SK-N-SH treated with all-trans-retinoic acid at 6 μM for 48 hours (cell line): Measurements from ENCODE around the gene ZNF22.
A peak's percentile ranks its signal among the peaks of the same experiment; 100 is the strongest.

Experiments used
- ATAC-seq: fragments of 200-7000 bp; cut with Tn5 transposase; 3 replicates; pipeline ENCODE4 v1.9.1; 2020; ENCODE audit warnings: mild to moderate bottlenecking, moderate library complexity
- ARNTL ChIP-seq: fragments of 450-650 bp; formaldehyde crosslinking; IDR thresholded peaks from 2 replicates; pipeline ENCODE4 v1.5.0; 2020; ENCODE audit warnings: low read depth, mild to moderate bottlenecking, moderate library complexity, borderline replicate concordance
- BACH2 ChIP-seq: fragments of 250-450 bp; sonication (Bioruptor Pico); IDR thresholded peaks from 2 replicates; pipeline ENCODE4 v1.9.0; 2021; ENCODE audit warnings: mild to moderate bottlenecking, borderline replicate concordance
- CSDC2 ChIP-seq: fragments of 250-450 bp; sonication (Bioruptor Pico); IDR thresholded peaks from 2 replicates; pipeline ENCODE4 v1.5.0; 2020; ENCODE audit warnings: mild to moderate bottlenecking, moderate library complexity
- CSRNP3 ChIP-seq: fragments of 250-450 bp; sonication (Bioruptor Pico); IDR thresholded peaks from 2 replicates; pipeline ENCODE4 v1.5.1; 2021; ENCODE audit warnings: mild to moderate bottlenecking, moderate library complexity
- ESRRG ChIP-seq: fragments of 250-450 bp; sonication (Bioruptor Pico); IDR thresholded peaks from 2 replicates; pipeline ENCODE4 v1.6.1; 2021; ENCODE audit warnings: mild to moderate bottlenecking
- ISL1 ChIP-seq: fragments of 250-450 bp; sonication (Bioruptor Pico); IDR thresholded peaks from 2 replicates; pipeline ENCODE4 v2.1.2; 2022; ENCODE audit warnings: mild to moderate bottlenecking, moderate library complexity
- PATZ1 ChIP-seq: fragments of 250-450 bp; sonication (Bioruptor Pico); IDR thresholded peaks from 2 replicates; pipeline ENCODE4 v1.8.0; 2020; ENCODE audit warnings: mild to moderate bottlenecking, moderate library complexity, borderline replicate concordance
- PPARA ChIP-seq: fragments of 250-450 bp; sonication (Bioruptor Pico); IDR thresholded peaks from 2 replicates; pipeline ENCODE4 v1.5.0; 2020; ENCODE audit warnings: mild to moderate bottlenecking, borderline replicate concordance
- SNAI2 ChIP-seq: fragments of 250-450 bp; sonication (Bioruptor Pico); IDR thresholded peaks from 2 replicates; pipeline ENCODE4 v1.5.0; 2020; ENCODE audit warnings: mild to moderate bottlenecking, moderate library complexity
- TOX ChIP-seq: fragments of 250-450 bp; sonication (Bioruptor Pico); IDR thresholded peaks from 2 replicates; pipeline ENCODE4 v1.8.0; 2021; ENCODE audit warnings: mild to moderate bottlenecking, moderate library complexity, borderline replicate concordance
- ZC3H10 ChIP-seq: fragments of 250-450 bp; sonication (Bioruptor Pico); IDR thresholded peaks from 2 replicates; pipeline ENCODE4 v1.5.1; 2021; ENCODE audit warnings: mild to moderate bottlenecking, moderate library complexity
- ZFP3 ChIP-seq: fragments of 250-450 bp; sonication (Bioruptor Pico); IDR thresholded peaks from 2 replicates; pipeline ENCODE4 v1.5.0; 2020; ENCODE audit warnings: mild to moderate bottlenecking, moderate library complexity
- ZFP30 ChIP-seq: fragments of 450-650 bp; formaldehyde crosslinking; IDR thresholded peaks from 2 replicates; pipeline ENCODE4 v1.5.0; 2022; ENCODE audit warnings: mild to moderate bottlenecking, moderate library complexity
- ZNF565 ChIP-seq: fragments of 450-650 bp; formaldehyde crosslinking; conservative IDR thresholded peaks from 2 replicates; pipeline ENCODE4 v1.5.0; 2020; ENCODE audit warnings: low read depth, mild to moderate bottlenecking, moderate library complexity
- ZNF70 ChIP-seq: fragments of 450-650 bp; formaldehyde crosslinking; IDR thresholded peaks from 2 replicates; pipeline ENCODE4 v1.5.0; 2020; ENCODE audit warnings: mild to moderate bottlenecking, moderate library complexity
- ZNF8 ChIP-seq: fragments of 450-650 bp; formaldehyde crosslinking; IDR thresholded peaks from 2 replicates; pipeline ENCODE4 v1.5.0; 2020; ENCODE audit warnings: mild to moderate bottlenecking, moderate library complexity
- TF ChIP-seq, protein P1 (sequence below): fragments of 250-450 bp; sonication (Bioruptor Pico); IDR thresholded peaks from 2 replicates; pipeline ENCODE4 v1.8.0; 2021; ENCODE audit warnings: low read depth, mild to moderate bottlenecking, moderate library complexity, borderline replicate concordance
- TF ChIP-seq, protein P2 (sequence below): fragments of 250-450 bp; sonication (Bioruptor Pico); IDR thresholded peaks from 2 replicates; pipeline ENCODE4 v1.5.0; 2020; ENCODE audit warnings: mild to moderate bottlenecking, moderate library complexity

The ZNF22 gene

GRCh38 chr10:44966129-44966815 lies 34.5 kb upstream of the ZNF22 start:
- no peak for ATAC-seq
- TF ChIP-seq CSDC2 (CRISPR knock-in tag) (no peak), ZNF70 (CRISPR knock-in tag) (no peak), ZFP3 (CRISPR knock-in tag) (no peak), BACH2 (CRISPR knock-in tag) (no peak), PATZ1 (CRISPR knock-in tag) (no peak), CSRNP3 (CRISPR knock-in tag) (no peak), ZC3H10 (CRISPR knock-in tag) (no peak), ISL1 (no peak), ESRRG (CRISPR knock-in tag) (no peak)

DNA sequence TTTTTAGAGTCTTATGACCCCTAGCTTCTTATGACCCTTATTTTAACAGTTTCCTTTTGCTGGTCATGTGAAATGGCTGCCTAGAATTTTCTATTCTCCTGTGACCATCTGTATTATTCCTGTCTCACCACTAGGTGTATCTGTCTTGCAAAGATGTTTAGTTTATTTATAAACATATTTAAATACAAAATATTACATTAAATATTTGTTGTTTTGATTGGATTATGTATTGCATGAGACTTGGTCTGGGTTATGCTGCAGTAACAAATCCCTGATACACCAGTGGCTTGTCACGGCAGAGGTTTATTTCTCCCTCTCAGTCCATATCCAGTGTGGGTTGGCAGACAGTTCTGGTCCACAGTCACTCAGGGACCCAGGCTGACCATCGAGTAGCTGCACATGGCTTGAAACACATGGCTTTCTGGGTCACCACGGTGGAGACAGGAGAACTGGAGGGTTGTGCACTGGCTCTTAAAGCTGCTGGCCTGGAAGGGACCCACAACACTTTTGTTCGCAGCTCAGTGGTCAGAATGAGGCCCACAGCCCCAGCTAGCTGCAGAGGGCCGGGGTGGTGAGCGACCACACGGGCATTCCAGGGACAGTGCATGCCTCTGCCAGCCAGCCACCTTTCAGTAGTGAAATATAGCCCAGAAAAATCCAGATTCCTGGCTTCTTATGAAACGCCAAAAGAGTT lies 33.8 kb upstream of the ZNF22 start:
- peak; percentile 21; the same call in 1 of the 3 replicates for ATAC-seq

DNA sequence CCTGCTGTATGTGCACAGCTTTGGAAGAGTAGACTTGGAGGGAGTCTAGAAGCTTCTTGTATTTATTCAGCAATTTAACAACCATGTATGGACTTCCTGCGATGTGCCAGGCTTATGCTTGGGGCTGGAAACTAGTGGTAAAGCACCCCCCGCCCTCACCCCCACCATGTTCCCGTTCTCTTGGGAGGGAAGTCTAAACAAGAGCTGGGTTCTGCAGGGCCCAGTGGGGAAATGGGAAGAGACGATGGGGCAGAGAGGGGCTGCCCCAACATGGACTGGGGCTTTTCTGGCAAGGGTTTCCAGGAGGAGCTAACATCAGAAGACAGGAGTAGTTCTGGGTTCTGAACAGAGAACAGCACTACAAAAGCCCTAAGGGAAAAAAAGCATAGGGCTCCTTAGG lies 33.1 kb upstream of the ZNF22 start:
- no peak for ATAC-seq
- TF ChIP-seq ZNF8 (no peak), ZNF565 (CRISPR knock-in tag) (no peak), ARNTL (CRISPR knock-in tag) (no peak), CSRNP3 (CRISPR knock-in tag) (no peak), ZFP30 (CRISPR knock-in tag) (no peak)
- TF ChIP-seq, protein P1, sequence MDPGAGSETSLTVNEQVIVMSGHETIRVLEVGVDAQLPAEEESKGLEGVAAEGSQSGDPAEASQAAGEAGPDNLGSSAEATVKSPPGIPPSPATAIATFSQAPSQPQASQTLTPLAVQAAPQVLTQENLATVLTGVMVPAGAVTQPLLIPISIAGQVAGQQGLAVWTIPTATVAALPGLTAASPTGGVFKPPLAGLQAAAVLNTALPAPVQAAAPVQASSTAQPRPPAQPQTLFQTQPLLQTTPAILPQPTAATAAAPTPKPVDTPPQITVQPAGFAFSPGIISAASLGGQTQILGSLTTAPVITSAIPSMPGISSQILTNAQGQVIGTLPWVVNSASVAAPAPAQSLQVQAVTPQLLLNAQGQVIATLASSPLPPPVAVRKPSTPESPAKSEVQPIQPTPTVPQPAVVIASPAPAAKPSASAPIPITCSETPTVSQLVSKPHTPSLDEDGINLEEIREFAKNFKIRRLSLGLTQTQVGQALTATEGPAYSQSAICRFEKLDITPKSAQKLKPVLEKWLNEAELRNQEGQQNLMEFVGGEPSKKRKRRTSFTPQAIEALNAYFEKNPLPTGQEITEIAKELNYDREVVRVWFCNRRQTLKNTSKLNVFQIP (CRISPR knock-in tag): no peak
- TF ChIP-seq, all 23 proteins: peak for 0

More for the DNA sequence above, 33.8 kb upstream of the ZNF22 start:
- no peak for TF ChIP-seq BACH2 (CRISPR knock-in tag)
- no peak for TF ChIP-seq CSRNP3 (CRISPR knock-in tag)
- no peak for TF ChIP-seq ISL1
- TF ChIP-seq ESRRG (CRISPR knock-in tag): no peak
- TF ChIP-seq PATZ1 (CRISPR knock-in tag): no peak

GRCh38 chr10:44968091-44968490 lies 32.6 kb upstream of the ZNF22 start:
- no peak for ATAC-seq
- no peak for TF ChIP-seq CSRNP3 (CRISPR knock-in tag)
- no peak for TF ChIP-seq TOX (CRISPR knock-in tag)
- no peak for TF ChIP-seq ZNF8
- TF ChIP-seq SNAI2 (CRISPR knock-in tag): no peak
- TF ChIP-seq ZNF70 (CRISPR knock-in tag): no peak
- TF ChIP-seq, protein P2, sequence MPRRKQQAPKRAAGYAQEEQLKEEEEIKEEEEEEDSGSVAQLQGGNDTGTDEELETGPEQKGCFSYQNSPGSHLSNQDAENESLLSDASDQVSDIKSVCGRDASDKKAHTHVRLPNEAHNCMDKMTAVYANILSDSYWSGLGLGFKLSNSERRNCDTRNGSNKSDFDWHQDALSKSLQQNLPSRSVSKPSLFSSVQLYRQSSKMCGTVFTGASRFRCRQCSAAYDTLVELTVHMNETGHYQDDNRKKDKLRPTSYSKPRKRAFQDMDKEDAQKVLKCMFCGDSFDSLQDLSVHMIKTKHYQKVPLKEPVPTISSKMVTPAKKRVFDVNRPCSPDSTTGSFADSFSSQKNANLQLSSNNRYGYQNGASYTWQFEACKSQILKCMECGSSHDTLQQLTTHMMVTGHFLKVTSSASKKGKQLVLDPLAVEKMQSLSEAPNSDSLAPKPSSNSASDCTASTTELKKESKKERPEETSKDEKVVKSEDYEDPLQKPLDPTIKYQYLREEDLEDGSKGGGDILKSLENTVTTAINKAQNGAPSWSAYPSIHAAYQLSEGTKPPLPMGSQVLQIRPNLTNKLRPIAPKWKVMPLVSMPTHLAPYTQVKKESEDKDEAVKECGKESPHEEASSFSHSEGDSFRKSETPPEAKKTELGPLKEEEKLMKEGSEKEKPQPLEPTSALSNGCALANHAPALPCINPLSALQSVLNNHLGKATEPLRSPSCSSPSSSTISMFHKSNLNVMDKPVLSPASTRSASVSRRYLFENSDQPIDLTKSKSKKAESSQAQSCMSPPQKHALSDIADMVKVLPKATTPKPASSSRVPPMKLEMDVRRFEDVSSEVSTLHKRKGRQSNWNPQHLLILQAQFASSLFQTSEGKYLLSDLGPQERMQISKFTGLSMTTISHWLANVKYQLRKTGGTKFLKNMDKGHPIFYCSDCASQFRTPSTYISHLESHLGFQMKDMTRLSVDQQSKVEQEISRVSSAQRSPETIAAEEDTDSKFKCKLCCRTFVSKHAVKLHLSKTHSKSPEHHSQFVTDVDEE: no peak
- TF ChIP-seq PPARA (CRISPR knock-in tag): no peak
